ENCODE data around the gene JPH4. TPM values are rescaled to one million over a fixed set of nuclear protein-coding genes. Genes with fewer than 3 reads are reported as not detected.

The JPH4 gene
- total RNA-seq, 2 donors from 2014 or later = 0.39 TPM; not detected in 1

- H3K27me3 ChIP-seq = no peaks in the 10 kb centered on the region
- peaks cover 0 to 14% of the 10 kb centered on the region in 2 donors for H3K4me1 ChIP-seq
- no peaks in the 10 kb centered on the region for H3K36me3 ChIP-seq
- H3K4me3 ChIP-seq = no peak overlapping the region
- no peak for TF ChIP-seq CTCF (IDR thresholded peaks at IDR 0.05)
- no peak overlapping the region for H3K27ac ChIP-seq
- DNase-seq (ENCODE audit: low spot score) = no peak
- H3K9me3 ChIP-seq = no peaks in the 10 kb centered on the region
Measured at GRCh38 chr14:23565626-23566025, 13.0 kb downstream of the JPH4 start.

- no peaks in the 10 kb centered on the region for H3K9me3 ChIP-seq
- H3K27me3 ChIP-seq = no peaks in the 10 kb centered on the region
- no peaks in the 10 kb centered on the region for H3K36me3 ChIP-seq
- H3K4me1 ChIP-seq = peaks cover 0 to 14% of the 10 kb centered on the region in 2 donors
- no peak overlapping the region for H3K4me3 ChIP-seq
- no peak for DNase-seq (ENCODE audit: low spot score)
- no peak overlapping the region for H3K27ac ChIP-seq
- TF ChIP-seq CTCF (IDR thresholded peaks at IDR 0.05) = no peak
Measured at GRCh38 chr14:23564876-23565275, 13.7 kb downstream of the JPH4 start.

- Histone ChIP-seq H3K27me3 (no peaks in the 10 kb centered on the region), H3K9me3 (no peaks in the 10 kb centered on the region), H3K36me3 (peaks cover 3% of the 10 kb centered on the region), H3K4me3 (no peak overlapping the region), H3K4me1 (peaks cover 0 to 14% of the 10 kb centered on the region in 2 donors), H3K27ac (no peak overlapping the region)
- DNase-seq (ENCODE audit: low spot score) = no peak
- TF ChIP-seq CTCF (IDR thresholded peaks at IDR 0.05) = no peak
Measured at GRCh38 chr14:23564181-23564812, 14.3 kb downstream of the JPH4 start.

- no peak overlapping the region for H3K27ac ChIP-seq
- H3K27me3 ChIP-seq = no peaks in the 10 kb centered on the region
- no peaks in the 10 kb centered on the region for H3K9me3 ChIP-seq
- peaks cover 0 to 14% of the 10 kb centered on the region in 2 donors for H3K4me1 ChIP-seq
- no peak for DNase-seq (ENCODE audit: low spot score)
- no peak for TF ChIP-seq CTCF (IDR thresholded peaks at IDR 0.05)
- H3K4me3 ChIP-seq = no peak overlapping the region
- peaks cover 9% of the 10 kb centered on the region for H3K36me3 ChIP-seq
Measured at GRCh38 chr14:23563473-23564180, 15.0 kb downstream of the JPH4 start.

- Histone ChIP-seq H3K27ac (no peak overlapping the region), H3K36me3 (peaks cover 10% of the 10 kb centered on the region), H3K4me3 (no peak overlapping the region), H3K4me1 (peaks cover 0 to 11% of the 10 kb centered on the region in 2 donors), H3K27me3 (no peaks in the 10 kb centered on the region), H3K9me3 (no peaks in the 10 kb centered on the region)
- peak; percentile 92 to 95 for TF ChIP-seq CTCF (IDR thresholded peaks at IDR 0.05)
- DNase-seq (ENCODE audit: low spot score) = no peak
Measured at GRCh38 chr14:23562822-23563472, 15.6 kb downstream of the JPH4 start.
